Thyroid gland (tissue), 4 donors: Measurements from ENCODE around the gene FBXL17.

Experiments used
- POLR2A ChIP-seq, 2 donors: fragments of 450-650 bp; IDR thresholded peaks; one replicate each; pipeline ENCODE4 v1.6.1; 2017; ENCODE audit warnings: antibody characterized with exemption in 2 of 2, mild to moderate bottlenecking in 2 of 2, moderate library complexity in 1 of 2
- TF ChIP-seq, protein P1 (sequence below), 6 experiments: fragments of 200-600 bp in 3 of 6; fragments of 450-650 bp in 3 of 6; sonication (generic) in 3 of 6; IDR thresholded peaks; one replicate each; pipeline ENCODE4 v1.5.1; 2016 to 2019; ENCODE audit warnings: antibody characterized with exemption in 6 of 6, mild to moderate bottlenecking in 2 of 6, inconsistent platforms in 1 of 6, moderate library complexity in 1 of 6

DNA sequence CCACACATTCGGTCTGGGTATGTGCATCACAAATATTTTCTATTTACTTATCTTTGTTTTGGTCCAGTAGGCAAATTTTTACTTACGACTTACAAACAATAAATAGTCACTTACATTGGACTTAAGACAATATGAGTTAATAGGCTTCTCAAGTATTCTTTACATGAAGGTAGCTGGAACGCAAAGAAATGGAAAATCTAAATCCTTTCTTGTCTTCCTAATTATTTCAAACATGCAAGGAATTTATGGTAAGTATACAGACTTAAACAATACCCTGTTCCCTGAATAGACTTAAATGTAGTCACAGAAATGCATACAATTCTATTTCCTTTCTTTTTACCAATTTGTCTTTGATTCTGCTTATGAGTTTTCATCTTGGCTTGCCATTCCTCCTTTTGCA, 448.6 kb downstream of the FBXL17 start:
- TF ChIP-seq, protein P1, sequence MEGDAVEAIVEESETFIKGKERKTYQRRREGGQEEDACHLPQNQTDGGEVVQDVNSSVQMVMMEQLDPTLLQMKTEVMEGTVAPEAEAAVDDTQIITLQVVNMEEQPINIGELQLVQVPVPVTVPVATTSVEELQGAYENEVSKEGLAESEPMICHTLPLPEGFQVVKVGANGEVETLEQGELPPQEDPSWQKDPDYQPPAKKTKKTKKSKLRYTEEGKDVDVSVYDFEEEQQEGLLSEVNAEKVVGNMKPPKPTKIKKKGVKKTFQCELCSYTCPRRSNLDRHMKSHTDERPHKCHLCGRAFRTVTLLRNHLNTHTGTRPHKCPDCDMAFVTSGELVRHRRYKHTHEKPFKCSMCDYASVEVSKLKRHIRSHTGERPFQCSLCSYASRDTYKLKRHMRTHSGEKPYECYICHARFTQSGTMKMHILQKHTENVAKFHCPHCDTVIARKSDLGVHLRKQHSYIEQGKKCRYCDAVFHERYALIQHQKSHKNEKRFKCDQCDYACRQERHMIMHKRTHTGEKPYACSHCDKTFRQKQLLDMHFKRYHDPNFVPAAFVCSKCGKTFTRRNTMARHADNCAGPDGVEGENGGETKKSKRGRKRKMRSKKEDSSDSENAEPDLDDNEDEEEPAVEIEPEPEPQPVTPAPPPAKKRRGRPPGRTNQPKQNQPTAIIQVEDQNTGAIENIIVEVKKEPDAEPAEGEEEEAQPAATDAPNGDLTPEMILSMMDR (IDR thresholded peaks at IDR 0.05), result no peak
- no peak for TF ChIP-seq POLR2A (IDR thresholded peaks at IDR 0.05)
